PC-3 (cell line): Measurements from ENCODE around the gene SRRD.

Source experiments
- CTCF ChIP-seq: fragments of 300-600 bp; sonication (generic); conservative IDR thresholded peaks from 2 replicates; pipeline ENCODE4 v1.5.1; 2017; ENCODE audit warnings: antibody characterized with exemption, low read depth, mild to moderate bottlenecking, low read length
- EZH2 ChIP-seq: fragments of 300-600 bp; sonication (generic); IDR thresholded peaks from one replicate; pipeline ENCODE4 v1.6.1; 2017; ENCODE audit warnings: antibody characterized with exemption, mild to moderate bottlenecking, low read length; ENCODE audit not compliant: unreplicated experiment
- EZH2phosphoT487 ChIP-seq: fragments of 300-600 bp; sonication (generic); IDR thresholded peaks from 2 replicates; pipeline ENCODE4 v1.6.1; 2018; ENCODE audit warnings: mild to moderate bottlenecking, antibody characterized with exemption, low read length, borderline replicate concordance

DNA sequence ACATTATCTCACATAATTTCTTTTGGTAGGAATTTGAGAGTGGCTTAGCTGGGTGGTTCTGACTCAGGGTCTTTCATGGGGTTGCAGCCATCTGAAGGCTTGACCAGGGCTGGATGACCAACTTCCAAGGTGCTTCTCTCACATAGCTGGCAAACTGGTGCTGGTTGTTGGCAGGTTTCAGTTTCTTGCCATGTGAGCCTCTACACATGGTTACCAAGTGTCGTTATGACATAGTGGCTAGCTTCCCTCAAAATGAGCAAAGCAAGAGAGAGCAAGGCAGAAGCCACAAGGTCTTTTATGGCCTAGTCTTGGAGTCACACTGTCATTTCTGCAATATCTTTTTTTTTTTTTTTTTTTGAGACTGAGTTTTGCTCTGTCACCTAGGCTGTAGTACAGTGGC lies 32.8 kb downstream of the SRRD start:
- no peak for TF ChIP-seq CTCF
- no peak for TF ChIP-seq EZH2phosphoT487
- no peak for TF ChIP-seq EZH2
